Measurements from ENCODE around the gene GSTT2B.
A peak's percentile ranks its signal among the peaks of the same experiment; 100 is the strongest.
"Not testable (repeated sequence)": the region's sequence is repeated elsewhere in the genome, so short reads cannot be mapped to it uniquely, and the experiment has no call there.

GSTT2B gene

DNA sequence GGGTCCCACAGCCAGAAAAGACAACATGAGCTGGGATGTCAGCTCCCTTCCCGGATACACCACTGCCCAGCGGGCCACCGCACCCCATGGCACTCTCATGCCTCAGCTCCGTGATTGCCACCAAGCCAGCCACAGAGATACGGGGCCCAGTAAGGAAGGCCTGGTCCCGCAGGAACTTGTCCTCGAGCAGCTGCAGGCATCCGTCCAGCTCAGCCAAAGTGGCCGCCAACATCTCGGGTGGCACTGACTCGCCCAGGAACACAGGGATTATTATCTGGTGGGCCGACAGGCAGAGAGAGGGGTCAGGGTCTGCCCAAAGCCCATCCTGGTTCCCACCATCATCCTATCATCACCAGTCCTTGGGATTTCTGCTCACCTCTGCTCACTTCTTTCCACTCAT, 16.3 kb upstream of the GSTT2B start:
- H3K27me3 ChIP-seq (ENCODE audit: control insufficient read depth, insufficient read depth, low read length); H3K4me3 ChIP-seq (ENCODE audit: low read depth, low read length); H3K4me1 ChIP-seq (ENCODE audit: control insufficient read depth, insufficient read depth, low read length); H3K9ac ChIP-seq (ENCODE audit: low read depth, low read length); H3K36me3 ChIP-seq (ENCODE audit: control insufficient read depth, insufficient read depth, low read length); H3K9me3 ChIP-seq (ENCODE audit: control insufficient read depth, insufficient read depth, low read length): not testable (repeated sequence)

- not testable (repeated sequence) for H3K36me3 ChIP-seq (ENCODE audit: control insufficient read depth, insufficient read depth, low read length); H3K27me3 ChIP-seq (ENCODE audit: control insufficient read depth, insufficient read depth, low read length); H3K4me1 ChIP-seq (ENCODE audit: control insufficient read depth, insufficient read depth, low read length); H3K9ac ChIP-seq (ENCODE audit: low read depth, low read length); H3K4me3 ChIP-seq (ENCODE audit: low read depth, low read length); H3K9me3 ChIP-seq (ENCODE audit: control insufficient read depth, insufficient read depth, low read length)
These were observed 13.9 kb upstream of the GSTT2B start for GRCh38 chr22:23974836-23975352.

DNA sequence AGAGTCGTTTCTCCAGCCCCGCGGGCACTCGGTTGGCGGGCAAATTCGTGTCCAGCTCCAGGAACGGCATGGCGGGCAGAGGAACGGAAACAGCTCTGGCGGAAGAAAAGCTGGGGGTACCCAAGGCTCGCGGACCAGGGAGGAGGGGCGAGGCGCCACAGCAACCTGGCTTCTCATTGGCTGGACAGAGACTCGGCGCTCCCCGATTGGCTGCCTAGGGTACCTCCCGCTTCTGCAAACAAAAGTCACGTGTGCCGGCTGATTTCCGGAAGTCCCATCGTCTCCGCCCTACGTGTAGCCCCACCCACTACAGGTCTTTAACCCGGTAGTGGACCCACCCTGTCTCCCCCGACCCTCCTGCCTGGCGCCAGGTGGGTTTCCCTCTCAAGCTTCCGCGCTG, 13.3 kb upstream of the GSTT2B start, which contains the start of gene DDT:
DDT (minus strand) TSS at position 97 of the 400 bp plus-strand sequence; CDS start at position 70, 27 bp downstream.
- H3K4me1 ChIP-seq (ENCODE audit: control insufficient read depth, insufficient read depth, low read length); H3K36me3 ChIP-seq (ENCODE audit: control insufficient read depth, insufficient read depth, low read length); H3K4me3 ChIP-seq (ENCODE audit: low read depth, low read length); H3K9me3 ChIP-seq (ENCODE audit: control insufficient read depth, insufficient read depth, low read length); H3K27me3 ChIP-seq (ENCODE audit: control insufficient read depth, insufficient read depth, low read length); H3K9ac ChIP-seq (ENCODE audit: low read depth, low read length): not testable (repeated sequence)

DNA sequence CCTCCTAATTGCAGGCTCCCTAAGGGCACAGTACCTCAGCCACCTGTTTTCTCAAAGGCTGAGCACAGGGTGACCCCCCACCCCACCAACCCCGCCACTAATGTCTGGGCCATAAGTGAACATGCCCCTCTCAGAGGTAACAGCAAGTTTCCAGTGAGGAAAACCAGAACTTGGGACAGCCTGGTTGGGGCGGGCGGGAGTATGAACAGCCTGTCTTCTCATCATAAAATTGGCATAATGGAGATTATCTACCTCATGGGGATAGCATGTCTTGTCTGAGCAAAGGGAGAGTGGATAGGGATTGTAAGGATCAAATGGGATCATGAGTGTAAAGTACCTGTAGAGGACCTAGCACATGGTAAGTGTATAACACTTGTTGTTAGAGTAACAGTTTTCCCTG, 10.9 kb upstream of the GSTT2B start:
- H3K9me3 ChIP-seq (ENCODE audit: control insufficient read depth, insufficient read depth, low read length); H3K9ac ChIP-seq (ENCODE audit: low read depth, low read length); H3K27me3 ChIP-seq (ENCODE audit: control insufficient read depth, insufficient read depth, low read length); H3K36me3 ChIP-seq (ENCODE audit: control insufficient read depth, insufficient read depth, low read length); H3K4me1 ChIP-seq (ENCODE audit: control insufficient read depth, insufficient read depth, low read length); H3K4me3 ChIP-seq (ENCODE audit: low read depth, low read length): not testable (repeated sequence)

DNA sequence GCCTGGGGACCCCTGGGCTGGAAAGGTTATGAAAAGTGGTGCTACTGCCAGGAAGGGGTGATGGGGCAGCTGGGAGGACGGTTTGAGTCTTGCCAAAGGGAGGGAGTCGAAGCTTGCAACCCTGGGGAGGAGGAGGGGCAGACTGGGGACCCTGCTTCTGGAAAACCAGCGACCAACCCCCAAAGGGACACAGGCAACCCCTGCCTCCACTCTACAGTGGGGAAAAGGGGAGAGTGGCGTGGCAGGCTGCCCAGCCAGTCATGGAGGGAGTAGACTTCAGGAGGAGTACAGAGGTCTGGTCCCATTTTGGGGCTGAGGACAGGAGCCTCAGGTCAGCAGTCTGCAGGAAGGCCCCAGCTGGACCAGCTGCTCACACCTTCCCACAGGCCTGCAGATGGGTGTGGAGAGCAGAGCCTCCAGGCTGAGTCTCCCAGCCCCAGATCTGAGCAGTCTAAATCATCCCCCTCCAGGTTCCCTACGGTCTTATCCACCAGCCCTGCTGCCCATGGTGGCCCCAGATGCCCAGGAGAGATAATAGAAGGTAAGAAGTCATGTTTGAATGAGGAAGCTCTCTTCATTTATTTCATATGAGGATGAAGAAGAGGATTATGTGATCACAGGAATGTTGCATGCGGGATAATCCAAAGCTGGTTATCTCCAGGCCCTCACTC, 10.0 kb upstream of the GSTT2B start:
- Histone ChIP-seq H3K9ac (ENCODE audit: low read depth, low read length) (no peak overlapping the region), H3K36me3 (ENCODE audit: control insufficient read depth, insufficient read depth, low read length) (peaks cover 5% of the 10 kb centered on the region), H3K4me1 (ENCODE audit: control insufficient read depth, insufficient read depth, low read length) (no peaks in the 10 kb centered on the region), H3K4me3 (ENCODE audit: low read depth, low read length) (no peak overlapping the region), H3K27me3 (ENCODE audit: control insufficient read depth, insufficient read depth, low read length) (no peaks in the 10 kb centered on the region), H3K9me3 (ENCODE audit: control insufficient read depth, insufficient read depth, low read length) (no peaks in the 10 kb centered on the region)

GRCh38 chr22:23970201-23970641, 9.2 kb upstream of the GSTT2B start:
- Histone ChIP-seq H3K9me3 (ENCODE audit: control insufficient read depth, insufficient read depth, low read length) (no peaks in the 10 kb centered on the region), H3K36me3 (ENCODE audit: control insufficient read depth, insufficient read depth, low read length) (peaks cover 5% of the 10 kb centered on the region), H3K9ac (ENCODE audit: low read depth, low read length) (no peak overlapping the region), H3K27me3 (ENCODE audit: control insufficient read depth, insufficient read depth, low read length) (no peaks in the 10 kb centered on the region), H3K4me3 (ENCODE audit: low read depth, low read length) (no peak overlapping the region), H3K4me1 (ENCODE audit: control insufficient read depth, insufficient read depth, low read length) (no peaks in the 10 kb centered on the region)

- Histone ChIP-seq H3K9me3 (ENCODE audit: control insufficient read depth, insufficient read depth, low read length) (no peaks in the 10 kb centered on the region), H3K4me3 (ENCODE audit: low read depth, low read length) (no peak overlapping the region), H3K36me3 (ENCODE audit: control insufficient read depth, insufficient read depth, low read length) (peaks cover 5% of the 10 kb centered on the region), H3K27me3 (ENCODE audit: control insufficient read depth, insufficient read depth, low read length) (no peaks in the 10 kb centered on the region), H3K4me1 (ENCODE audit: control insufficient read depth, insufficient read depth, low read length) (no peaks in the 10 kb centered on the region), H3K9ac (ENCODE audit: low read depth, low read length) (no peak overlapping the region)
These were observed 8.1 kb upstream of the GSTT2B start for GRCh38 chr22:23969071-23969470.

GRCh38 chr22:23966568-23966967, 5.6 kb upstream of the GSTT2B start, which contains the start of gene DDTL:
Gene DDTL (plus strand): TSS chr22:23966888. CDS start chr22:23966915, 27 bp downstream.
- H3K4me3 ChIP-seq (ENCODE audit: low read depth, low read length); H3K9ac ChIP-seq (ENCODE audit: low read depth, low read length); H3K4me1 ChIP-seq (ENCODE audit: control insufficient read depth, insufficient read depth, low read length): not testable (repeated sequence)

DNA sequence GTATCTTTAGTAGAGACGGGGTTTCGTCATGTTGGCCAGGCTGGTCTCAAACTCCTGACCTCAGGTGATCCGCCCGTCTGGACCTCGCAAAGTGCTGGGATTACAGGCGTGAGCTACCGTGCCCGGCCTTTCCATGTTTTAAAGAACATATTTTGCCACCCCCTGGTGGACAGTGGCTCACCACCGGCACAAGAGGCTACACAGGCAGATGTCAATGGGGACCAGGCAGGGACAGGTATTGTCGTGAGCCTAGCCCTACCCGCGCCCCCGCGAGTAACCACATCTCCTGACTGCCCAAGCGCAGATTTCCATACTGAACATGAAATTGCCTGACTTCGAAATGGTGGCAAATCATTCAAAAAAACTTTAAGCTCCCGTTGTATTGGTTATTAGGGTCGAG, 5.1 kb upstream of the GSTT2B start:
- H3K27me3 ChIP-seq (ENCODE audit: control insufficient read depth, insufficient read depth, low read length); H3K9ac ChIP-seq (ENCODE audit: low read depth, low read length); H3K9me3 ChIP-seq (ENCODE audit: control insufficient read depth, insufficient read depth, low read length); H3K4me1 ChIP-seq (ENCODE audit: control insufficient read depth, insufficient read depth, low read length); H3K36me3 ChIP-seq (ENCODE audit: control insufficient read depth, insufficient read depth, low read length); H3K4me3 ChIP-seq (ENCODE audit: low read depth, low read length): not testable (repeated sequence)

More at GRCh38 chr22:23966568-23966967, 5.6 kb upstream of the GSTT2B start, which contains the start of gene DDTL:
- H3K36me3 ChIP-seq (ENCODE audit: control insufficient read depth, insufficient read depth, low read length); H3K27me3 ChIP-seq (ENCODE audit: control insufficient read depth, insufficient read depth, low read length); H3K9me3 ChIP-seq (ENCODE audit: control insufficient read depth, insufficient read depth, low read length): not testable (repeated sequence)

DNA sequence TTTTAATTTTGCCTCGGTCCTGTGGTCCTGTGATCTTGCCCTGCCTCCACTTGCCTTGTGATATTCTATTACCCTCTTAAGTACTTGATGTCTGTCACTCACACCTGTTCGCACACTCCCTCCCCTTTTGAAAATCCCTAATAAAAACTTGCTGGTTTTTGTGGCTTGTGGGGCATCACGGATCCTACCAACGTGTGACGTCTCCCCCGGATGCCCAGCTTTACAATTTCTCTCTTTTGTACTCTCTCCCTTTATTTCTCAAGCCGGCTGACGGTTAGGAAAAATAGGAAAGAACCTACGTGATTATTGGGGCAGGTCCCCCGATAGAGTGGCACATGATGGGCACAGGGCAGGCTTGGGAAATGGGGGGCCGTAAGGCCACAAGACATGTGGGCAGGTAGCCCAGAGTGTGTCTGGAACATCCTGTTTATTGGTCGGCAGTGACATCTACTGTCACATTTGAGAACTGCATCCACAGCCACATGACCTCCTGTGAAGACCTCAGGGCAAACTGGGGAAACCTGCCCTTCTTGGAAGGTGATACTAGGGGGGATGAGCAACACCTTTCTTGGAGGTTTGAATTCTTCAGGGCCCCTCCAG, 4.6 kb downstream of the GSTT2B start:
- not testable (repeated sequence) for H3K4me1 ChIP-seq (ENCODE audit: control insufficient read depth, insufficient read depth, low read length); H3K9me3 ChIP-seq (ENCODE audit: control insufficient read depth, insufficient read depth, low read length); H3K36me3 ChIP-seq (ENCODE audit: control insufficient read depth, insufficient read depth, low read length); H3K27me3 ChIP-seq (ENCODE audit: control insufficient read depth, insufficient read depth, low read length); H3K9ac ChIP-seq (ENCODE audit: low read depth, low read length)
- H3K4me3 ChIP-seq (ENCODE audit: low read depth, low read length) = peak overlapping the region; percentile 31

GRCh38 chr22:23955886-23956285, 5.1 kb downstream of the GSTT2B start:
- not testable (repeated sequence) for H3K4me1 ChIP-seq (ENCODE audit: control insufficient read depth, insufficient read depth, low read length); H3K4me3 ChIP-seq (ENCODE audit: low read depth, low read length); H3K9ac ChIP-seq (ENCODE audit: low read depth, low read length); H3K9me3 ChIP-seq (ENCODE audit: control insufficient read depth, insufficient read depth, low read length); H3K36me3 ChIP-seq (ENCODE audit: control insufficient read depth, insufficient read depth, low read length); H3K27me3 ChIP-seq (ENCODE audit: control insufficient read depth, insufficient read depth, low read length)

GRCh38 chr22:23954991-23955305, 6.0 kb downstream of the GSTT2B start:
- H3K4me1 ChIP-seq (ENCODE audit: control insufficient read depth, insufficient read depth, low read length); H3K36me3 ChIP-seq (ENCODE audit: control insufficient read depth, insufficient read depth, low read length); H3K9me3 ChIP-seq (ENCODE audit: control insufficient read depth, insufficient read depth, low read length); H3K9ac ChIP-seq (ENCODE audit: low read depth, low read length); H3K27me3 ChIP-seq (ENCODE audit: control insufficient read depth, insufficient read depth, low read length): not testable (repeated sequence)
- peak overlapping the region; percentile 33 for H3K4me3 ChIP-seq (ENCODE audit: low read depth, low read length)
